VCaP (cell line): ENCODE measurements around the gene CCDC13.

Experiments
- H3K27ac ChIP-seq: fragments of 450-650 bp; 2 replicates; pipeline ENCODE4 v1.5.1; 2017
- TF ChIP-seq, protein P1 (sequence below): fragments of 450-650 bp; conservative IDR thresholded peaks from 2 replicates; pipeline ENCODE4 v1.5.1; 2017; ENCODE audit warnings: mild to moderate bottlenecking, moderate library complexity

CCDC13 gene

DNA sequence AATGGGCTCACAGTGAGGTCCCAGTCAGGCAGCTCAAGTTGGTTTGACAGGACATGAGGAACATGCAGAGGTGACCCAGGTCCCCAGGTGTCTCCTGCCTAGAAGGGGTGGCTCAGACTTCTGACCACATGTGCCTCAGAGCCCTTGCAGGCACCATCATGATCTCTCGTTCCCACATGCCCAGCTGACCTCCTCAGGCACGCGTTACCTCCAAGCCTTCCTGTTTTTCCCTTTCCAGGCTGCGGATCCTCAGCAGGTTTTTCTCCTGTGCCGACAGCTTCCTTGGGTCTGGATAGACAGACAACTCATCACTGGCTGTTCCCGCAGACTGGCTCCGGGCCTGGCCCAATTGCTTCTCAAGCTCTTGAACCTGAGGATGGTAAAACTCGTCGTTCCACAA is 30.4 kb downstream of the CCDC13 start:
- TF ChIP-seq, protein P1, sequence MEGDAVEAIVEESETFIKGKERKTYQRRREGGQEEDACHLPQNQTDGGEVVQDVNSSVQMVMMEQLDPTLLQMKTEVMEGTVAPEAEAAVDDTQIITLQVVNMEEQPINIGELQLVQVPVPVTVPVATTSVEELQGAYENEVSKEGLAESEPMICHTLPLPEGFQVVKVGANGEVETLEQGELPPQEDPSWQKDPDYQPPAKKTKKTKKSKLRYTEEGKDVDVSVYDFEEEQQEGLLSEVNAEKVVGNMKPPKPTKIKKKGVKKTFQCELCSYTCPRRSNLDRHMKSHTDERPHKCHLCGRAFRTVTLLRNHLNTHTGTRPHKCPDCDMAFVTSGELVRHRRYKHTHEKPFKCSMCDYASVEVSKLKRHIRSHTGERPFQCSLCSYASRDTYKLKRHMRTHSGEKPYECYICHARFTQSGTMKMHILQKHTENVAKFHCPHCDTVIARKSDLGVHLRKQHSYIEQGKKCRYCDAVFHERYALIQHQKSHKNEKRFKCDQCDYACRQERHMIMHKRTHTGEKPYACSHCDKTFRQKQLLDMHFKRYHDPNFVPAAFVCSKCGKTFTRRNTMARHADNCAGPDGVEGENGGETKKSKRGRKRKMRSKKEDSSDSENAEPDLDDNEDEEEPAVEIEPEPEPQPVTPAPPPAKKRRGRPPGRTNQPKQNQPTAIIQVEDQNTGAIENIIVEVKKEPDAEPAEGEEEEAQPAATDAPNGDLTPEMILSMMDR = no peak
- no peak overlapping the region for H3K27ac ChIP-seq

DNA sequence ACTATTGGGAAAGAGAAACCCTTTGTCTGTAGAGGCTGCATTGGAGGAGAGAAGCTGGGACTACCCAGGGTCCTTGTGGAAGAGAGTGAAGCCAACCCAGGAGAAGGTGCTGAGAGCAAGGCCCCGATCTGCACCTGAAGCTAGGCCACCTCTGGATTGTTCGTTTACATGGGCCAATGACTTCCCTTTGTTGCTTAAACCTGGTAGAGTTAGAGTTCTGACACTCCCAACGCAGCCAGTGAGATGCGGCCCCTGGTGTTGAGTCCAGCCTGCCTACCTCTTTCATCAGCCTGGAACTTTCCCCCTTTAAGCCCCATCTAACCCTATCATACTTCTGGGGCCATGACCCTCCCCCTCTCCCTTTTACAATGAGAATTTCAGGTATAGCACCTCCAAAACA is 30.8 kb downstream of the CCDC13 start:
- TF ChIP-seq, protein P1 = no peak

DNA sequence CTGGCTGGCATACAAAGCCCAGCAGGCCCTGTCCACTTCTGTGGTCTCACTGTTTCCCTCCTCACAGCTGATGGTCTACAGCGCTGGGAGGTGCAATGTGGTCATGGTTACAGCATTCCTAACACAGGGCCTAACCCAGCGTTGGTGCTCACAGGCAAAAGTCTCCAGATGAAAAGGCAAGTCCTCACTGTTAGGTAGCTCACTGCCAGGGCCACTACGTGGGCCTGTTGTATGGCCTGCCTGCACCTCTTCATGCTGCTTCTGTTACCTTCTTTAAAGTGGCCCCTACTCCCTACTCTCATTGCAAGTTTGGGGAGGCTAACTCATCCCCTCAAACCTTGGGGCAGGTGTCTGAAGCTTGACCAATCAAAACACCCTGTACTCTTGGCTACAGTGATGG is 31.3 kb downstream of the CCDC13 start:
- no peak overlapping the region for H3K27ac ChIP-seq
- TF ChIP-seq, protein P1 = no peak

More for the DNA sequence above, 30.8 kb downstream of the CCDC13 start:
- H3K27ac ChIP-seq = no peak overlapping the region

DNA sequence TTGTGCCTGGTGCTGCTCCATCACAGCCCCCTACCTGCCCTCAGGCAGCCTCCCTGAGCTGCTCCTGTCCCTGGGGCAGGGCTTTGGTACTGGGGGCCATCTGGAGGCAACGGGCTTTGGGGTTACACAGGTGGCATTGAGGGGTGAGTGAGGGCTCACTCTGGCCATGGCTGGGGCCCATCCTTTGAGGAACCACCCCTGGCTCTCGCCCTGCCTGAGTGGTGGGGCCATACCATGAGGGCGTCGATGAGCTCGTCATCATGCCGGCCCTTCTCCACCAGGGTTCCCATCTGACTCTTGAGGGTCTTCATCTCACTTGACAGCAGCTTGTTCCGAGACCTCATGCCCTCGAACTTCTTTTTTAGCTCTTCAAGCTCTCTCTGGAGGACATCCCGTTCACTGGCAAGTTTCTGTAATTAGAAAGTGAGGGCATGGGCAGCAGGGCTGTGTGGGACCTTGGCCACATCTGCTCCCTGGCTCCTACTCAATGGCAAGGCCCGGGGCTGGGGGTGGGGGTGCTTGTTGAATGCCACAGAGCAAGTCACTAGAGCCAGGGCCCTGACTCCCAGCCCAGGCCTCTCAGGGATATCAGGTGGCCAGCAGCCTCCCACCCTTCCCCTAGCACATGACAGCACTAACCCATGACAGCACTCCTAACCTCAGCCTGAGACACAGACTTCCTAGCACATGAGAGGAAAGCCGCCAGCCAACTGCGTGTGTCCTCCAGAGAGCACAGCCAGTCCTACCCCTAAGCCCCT is 33.5 kb downstream of the CCDC13 start:
- TF ChIP-seq, protein P1 = no peak
- H3K27ac ChIP-seq = no peak overlapping the region

DNA sequence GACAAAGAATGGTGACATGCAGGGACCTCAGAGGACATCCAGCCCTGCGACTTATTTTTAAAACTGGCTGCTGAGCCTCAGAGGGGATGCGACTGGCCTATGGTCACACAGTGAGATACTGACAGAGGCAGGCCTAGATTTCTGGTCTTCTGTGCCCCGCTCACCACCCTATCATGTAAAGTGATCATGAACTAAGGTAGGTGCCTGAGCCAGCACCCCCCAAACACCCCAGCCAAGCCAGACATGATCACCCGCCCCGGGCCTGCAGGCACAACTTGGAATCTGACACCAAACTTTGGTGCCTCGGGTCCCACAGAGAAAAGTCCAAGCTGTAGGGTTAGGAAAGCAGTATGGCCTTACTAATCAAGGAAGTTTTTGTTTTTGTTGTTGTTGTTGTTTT is 36.5 kb downstream of the CCDC13 start:
- no peak overlapping the region for H3K27ac ChIP-seq
- TF ChIP-seq, protein P1 = no peak

DNA sequence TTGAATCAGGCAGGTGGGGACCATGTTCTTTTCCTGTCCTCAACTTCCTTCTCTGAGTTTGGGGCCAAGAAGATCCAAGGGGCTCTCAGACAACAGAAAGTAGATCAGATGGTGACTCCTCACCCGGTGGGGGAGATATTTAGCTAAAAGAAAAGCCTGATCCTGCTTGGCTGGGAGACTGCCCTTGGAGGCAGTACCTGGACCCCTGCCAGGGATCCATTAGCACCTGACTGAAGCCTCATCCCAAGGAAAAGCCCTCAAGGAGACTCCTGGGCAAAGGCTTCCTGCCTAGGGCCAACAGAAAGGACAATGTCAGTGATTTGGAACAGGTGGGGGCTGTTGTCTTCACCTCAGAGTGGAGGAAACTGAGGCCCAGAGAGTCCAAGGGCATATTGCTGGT is 37.0 kb downstream of the CCDC13 start:
- TF ChIP-seq, protein P1 = no peak

DNA sequence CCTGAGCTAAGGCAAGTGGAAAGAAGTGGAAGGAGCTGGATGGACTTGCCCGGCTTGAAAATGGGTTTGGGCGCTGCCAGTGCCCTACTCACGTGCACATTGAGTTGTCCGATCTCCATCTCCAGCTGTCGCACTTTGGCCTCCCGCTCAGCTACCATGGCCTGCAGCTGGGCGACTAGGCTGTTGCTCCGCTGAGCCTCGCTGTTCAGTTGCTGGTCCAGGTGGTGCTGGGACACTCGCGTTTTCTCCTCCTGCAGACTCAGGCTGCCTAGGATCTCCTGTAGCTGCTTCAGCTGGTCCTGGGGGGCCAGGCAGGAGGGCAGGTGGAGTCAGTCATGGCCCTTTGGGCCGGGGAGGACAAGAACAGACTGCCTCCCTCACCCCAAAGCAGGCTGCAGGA is 37.4 kb downstream of the CCDC13 start:
- TF ChIP-seq, protein P1 = no peak

More for the DNA sequence above, 37.0 kb downstream of the CCDC13 start:
- no peak overlapping the region for H3K27ac ChIP-seq

More for the DNA sequence above, 37.4 kb downstream of the CCDC13 start:
- no peak overlapping the region for H3K27ac ChIP-seq
